DMS 273 treated with DMSO at 0.1 percent for 48 hours (cell line): Measurements from ENCODE around the gene MID1IP1.

Experiments used
- DNase-seq: peaks from one replicate; lab custom pipeline; 2025; lab: John Stamatoyannopoulos, UW

MID1IP1 gene

DNA sequence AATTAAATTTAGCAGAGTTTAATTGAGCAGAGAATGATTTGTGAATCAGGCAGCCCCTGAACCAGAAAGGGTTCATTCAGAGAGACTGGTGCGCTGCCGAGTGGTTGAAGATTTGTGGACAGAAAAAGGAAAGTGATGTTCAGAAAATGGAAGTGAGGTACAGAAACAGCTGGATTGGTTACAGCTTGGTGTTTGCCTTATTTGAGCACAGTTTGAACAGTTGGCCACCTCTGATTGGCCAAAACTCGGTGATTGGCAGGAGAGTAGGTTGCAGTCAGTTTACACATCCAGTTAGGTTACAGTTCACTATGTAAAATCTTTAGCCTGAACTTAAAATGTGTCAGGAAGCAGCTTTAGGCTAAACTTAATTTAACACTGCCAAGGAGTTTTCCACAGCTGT is 14.9 kb downstream of the MID1IP1 start:
- DNase-seq, result no peak

DNA sequence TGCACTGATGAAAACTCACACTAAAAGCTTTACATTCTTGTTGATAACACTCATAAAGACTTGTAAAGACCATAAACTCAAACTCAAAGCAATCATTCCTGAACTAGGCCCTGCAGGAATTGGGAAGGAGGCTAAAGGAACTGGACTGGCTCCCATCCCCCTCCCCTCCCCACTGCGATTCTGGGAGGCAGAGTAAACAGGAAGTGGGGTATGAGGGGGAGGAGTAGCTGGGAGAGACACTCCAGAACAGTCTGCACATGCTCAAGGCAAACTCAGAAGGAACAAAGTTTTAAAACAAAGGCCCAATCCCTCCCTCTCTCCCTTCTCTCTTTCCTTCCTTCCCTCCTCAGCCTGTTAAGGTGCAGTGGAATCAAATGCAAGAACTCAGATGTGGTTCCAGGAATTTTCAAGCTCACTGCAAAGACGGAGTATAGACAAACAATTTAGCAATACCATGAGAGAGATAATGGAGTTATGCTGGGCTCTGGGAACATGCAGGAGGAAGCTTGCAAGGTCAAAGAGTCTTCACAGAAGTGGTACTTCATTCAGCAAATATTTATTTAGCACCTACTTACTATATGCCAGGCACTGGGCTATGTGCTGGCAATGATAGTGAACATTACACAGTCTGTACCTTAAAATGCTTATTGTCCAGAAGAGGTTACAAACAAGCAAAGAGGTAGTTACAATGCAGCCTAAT is 15.9 kb downstream of the MID1IP1 start:
- DNase-seq, result no peak

DNA sequence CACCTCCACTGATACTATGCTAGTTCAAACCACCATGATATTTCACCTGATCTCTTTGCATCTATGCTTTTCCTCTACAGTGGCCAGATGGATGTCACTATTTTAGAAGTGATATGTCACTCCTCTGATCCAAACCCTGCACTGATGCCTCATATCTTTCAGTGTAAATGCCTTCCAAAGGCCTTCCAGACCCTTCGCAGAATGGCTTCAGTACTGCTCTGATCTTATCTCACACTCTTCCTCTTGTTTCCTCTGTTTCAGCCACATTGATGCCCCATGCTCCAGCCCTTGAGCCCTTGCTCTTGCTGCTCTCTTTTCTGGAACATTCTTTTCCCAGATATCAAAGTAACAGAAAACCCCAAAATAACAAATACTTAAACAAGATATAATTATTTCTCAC is 17.9 kb downstream of the MID1IP1 start:
- no peak for DNase-seq

DNA sequence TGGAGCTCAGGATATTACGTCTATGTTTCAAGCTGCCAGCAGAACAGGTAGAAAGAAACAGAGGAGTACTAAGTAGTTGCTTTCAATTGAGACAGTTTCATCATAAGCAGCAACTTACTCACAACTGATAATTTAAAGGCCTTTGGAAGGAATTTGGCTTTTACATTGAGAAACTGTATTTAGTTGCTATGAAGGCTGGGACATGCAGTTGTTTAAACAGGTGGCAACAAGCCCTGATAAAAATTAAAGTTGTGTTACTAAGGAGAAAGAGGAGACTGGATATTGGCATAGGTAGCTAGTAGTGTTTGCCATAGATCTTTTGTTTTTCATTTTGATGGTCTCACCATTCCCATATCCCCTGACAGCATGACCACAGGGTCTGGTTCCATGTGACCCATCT is 18.4 kb downstream of the MID1IP1 start:
- no peak for DNase-seq

DNA sequence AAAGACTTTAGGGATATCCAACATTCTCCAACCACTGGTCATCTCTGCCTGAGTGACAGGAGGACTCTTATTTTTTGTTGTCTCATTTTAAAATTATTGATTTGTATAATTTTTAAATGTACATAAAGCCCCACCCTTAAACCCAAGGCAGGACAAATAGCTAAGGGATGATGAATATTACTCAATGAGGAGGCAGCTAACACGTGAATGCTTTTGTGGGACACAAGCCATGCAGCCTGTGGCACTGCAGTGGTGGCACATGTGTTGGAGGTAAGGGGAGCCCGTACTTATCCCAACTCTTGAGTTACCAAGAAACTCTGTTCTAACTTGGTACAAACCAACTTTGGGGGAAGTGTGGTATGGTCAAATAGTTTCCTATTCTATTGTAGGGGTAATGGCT is 19.5 kb downstream of the MID1IP1 start:
- DNase-seq, result no peak

DNA sequence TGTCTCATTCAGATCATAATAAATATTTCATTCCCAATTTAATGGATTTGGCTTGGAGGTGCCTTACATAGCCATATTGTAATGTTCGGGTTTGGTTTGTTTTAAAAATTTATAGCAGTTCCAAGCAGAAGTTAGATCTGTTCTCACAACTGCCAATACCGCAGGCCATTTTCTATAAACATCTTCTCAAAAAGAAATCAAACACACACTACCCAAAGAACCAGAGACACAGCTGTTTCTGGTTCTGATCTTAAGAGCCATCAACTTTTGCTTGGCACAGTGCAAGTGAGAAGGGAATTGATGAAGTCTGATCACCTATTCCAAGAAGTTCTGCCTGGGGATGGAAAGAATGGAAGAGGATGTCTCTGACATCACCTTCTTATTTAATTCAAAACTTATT is 22.9 kb downstream of the MID1IP1 start:
- DNase-seq, result no peak

DNA sequence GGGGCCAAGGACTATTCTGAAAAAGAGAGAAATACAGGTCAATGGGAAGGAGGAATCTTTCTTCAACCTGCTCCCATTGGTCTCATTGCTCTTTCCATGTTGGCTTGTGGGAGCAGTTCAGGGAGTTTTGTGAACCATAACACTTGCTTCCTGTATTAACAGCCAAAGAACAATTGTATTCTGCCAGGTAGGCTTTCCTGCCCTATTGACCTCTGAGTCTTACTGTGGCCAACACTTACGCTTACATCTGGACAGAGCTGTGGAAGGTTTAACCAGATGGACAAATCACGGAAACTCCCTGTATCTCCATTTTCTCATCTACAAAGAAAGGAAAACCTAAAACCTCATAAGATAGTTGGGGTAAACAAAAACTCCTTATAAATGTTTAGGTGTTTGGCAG is 30.7 kb downstream of the MID1IP1 start:
- DNase-seq, result no peak

DNA sequence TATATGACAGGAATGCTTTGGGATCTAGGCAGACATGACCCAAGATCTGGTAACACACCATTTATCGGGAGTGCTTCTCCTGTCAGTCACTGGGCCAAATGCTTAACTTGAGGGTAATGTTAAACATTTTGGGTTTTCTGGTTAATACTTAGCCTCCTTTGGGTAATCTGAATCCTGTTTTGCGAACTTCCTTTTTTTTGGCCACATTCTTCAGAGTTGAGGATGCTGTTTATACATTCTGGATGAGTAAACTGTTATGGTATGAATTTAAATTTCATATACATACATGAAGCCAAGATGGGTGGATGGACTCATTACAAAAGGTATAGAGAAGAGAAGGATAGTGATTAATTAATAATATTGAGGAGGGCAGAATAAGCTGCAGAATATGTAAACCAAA is 36.1 kb downstream of the MID1IP1 start:
- no peak for DNase-seq

DNA sequence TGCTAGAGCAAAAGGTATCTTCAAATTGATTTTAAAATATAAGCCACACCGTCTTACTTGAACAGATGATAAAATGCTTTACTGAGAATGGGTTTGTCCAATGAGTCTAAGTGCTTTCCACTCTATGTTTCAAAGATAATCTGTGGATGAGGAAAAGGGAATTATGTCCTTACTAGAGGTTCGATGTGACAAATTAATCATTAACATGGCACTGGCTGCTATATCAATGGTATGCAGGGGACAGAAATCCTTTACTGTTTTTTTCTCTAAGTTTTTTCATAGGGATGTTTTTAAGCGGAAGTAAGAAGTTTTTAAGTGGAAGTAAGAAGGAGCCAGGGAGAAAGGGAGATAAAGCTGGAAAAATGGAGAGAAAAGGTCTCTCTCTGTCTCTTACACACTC is 38.0 kb downstream of the MID1IP1 start:
- DNase-seq, result no peak

DNA sequence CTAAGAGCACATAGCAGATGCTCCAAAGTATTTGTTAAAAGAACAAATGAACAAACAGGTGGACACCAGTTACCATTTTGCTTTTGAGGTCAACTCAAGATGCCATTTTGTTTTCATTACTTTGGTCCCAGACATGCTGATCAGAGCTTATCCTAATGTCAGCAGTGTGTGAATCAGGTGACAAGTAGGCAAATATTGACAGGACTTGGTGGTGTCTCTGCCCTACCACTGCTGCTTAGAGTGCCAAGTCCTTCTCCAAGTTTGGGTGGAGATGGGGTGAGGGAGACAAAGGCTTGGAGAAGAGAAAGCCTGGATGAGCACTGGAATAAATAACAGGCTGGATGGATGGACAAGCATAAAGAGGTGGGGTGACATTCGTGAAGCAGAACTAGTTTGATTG is 38.7 kb downstream of the MID1IP1 start:
- DNase-seq, result no peak

DNA sequence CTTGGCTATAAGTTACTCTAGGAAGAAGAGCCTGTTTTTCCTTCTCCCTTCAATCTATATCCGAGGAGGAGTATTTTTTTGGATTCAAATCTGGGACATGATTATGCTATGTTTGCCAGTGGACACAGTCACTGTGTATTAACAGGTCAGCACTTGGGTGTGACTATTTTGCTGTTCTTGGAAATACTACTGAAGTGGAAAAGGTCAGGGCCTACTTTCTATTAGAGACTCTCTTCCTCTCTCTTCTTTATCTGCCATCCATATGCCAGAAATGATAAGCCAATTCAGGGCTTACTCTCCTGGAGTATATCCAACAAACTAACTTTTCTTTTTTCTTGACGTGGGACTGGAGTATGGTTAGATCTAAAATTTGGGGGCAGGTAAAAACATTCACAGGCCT is 40.5 kb downstream of the MID1IP1 start:
- no peak for DNase-seq

DNA sequence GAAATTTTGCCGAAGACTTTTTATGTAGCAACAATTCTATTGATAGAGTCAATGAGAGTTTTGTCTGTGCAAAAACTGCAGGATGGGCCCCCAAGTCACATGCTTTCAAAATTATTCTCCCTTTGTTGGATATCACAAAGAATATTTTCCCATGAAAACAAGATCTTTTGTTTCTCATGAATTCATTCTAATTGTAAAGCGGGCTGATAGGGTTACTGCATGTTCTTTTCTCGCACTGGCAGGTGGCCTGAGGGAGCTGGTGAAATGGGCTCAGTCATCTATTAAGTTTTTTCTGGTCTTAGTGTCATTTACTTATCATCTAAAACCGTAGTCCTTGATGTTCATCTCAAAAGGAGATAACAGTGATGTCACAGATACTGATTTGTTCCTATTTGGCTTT is 44.2 kb downstream of the MID1IP1 start:
- no peak for DNase-seq

DNA sequence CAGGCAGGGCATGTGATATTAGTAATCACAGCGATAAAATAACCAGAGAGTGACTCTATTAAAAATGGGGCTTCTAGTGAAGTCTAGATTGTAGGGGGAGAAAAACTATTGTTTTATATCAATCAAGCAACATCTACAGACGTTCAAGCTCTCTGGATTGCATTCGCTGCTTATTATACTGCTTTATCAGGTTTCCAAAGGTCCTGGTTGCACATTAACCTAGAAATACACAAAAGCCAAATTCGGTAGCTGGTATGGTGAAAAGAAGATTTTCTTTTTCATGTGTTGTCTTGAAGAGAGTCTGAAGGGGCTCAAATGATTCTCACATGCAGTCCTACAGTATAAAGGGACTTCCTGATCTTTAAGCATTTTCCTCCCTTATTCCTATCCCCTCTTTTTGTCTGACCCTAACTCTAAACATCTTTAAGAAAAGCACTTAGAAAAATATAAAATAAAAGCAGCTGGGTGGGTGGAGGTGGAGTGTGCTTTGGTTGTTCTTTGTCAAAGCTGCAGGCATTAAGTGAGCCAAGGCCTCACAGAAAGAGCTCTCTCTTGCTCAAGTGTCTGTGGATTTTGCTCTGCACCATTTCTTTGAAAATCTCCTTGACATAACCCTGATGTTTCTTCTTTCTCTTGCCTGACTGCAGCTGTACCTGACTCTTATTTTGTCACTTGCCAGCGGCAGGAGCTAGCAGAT is 46.1 kb downstream of the MID1IP1 start:
- no peak for DNase-seq

DNA sequence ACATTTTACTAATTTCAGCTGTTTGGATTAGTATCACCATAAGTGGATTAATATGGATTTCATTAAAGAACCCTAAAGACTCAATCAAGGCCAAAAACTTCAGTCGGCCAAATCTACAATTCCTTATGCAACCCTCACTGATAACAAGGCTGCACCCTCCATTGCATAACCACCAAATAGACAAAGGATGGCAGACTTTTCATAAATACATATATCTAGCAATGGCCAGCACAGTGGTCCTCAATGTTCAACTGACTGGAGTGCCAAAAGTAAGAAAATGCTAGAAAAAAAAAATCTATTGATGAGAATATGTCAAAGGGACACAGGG is 46.6 kb downstream of the MID1IP1 start:
- DNase-seq, result no peak

DNA sequence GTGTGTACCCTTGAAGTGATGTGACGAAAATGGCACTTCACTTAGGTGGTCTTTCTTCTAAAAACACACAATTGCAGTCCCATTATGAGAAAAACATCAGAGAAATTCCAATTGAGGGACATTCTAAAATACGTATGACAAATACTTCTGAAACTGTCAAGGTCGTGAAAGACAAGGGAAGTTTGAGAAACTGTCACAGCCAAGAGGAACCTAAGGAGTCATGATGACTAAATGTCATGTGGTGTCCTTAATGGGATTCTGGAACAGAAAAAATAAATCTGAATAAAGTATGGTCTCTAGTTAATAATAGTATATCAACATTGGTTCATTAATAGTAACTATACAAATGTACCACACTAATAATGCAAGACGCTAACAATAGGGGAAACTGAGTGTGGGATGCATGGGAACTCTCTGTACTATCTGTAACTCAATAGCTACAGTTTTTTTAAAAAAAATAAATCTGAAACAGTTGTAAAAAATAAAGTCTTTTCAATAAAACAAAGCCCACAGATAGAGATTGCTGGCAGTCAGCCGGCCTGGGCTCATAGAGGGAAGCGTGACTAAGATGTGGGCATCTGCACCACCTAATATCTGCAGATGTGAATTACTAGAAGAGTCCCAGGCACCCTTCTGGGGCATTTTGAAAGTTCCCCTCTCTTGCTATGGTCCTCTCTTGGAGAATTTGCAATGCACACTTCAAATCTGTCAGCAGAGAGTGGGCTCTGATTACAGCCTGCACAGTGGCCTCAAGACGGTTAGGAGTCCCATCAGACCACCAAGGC is 47.6 kb downstream of the MID1IP1 start:
- no peak for DNase-seq

DNA sequence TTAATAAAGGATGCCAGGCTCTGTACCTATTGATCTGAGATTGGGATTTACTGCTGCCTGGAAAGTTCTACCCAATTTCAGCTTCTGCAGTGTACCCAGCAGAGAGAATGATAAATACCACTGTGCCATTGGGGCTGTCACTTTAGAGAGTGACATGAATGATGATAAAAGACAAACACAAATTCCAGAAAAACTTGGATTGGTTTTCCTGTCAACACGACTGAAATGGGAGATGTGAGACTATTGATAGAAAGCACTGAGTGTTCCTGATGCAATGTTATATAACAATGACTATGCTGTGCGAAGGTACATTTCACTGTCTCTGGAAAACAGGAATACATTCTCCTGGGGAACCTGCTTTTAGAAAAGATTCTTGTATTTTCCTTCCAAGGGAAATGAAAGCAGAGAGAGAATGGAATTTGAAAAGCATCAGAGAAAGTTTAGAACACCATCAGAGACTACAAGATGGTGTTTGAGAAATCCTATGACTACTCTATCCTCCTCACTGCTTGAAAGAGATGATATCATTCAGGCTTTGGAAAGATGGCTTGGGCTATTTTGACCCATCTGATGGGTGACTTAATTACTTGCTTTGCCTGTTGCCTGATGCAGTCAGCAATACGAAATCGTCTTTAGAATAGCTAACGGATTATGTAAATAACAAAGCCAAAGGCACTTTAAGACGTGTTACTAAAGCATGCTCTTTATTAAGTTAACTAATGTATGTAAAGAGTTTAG is 49.7 kb downstream of the MID1IP1 start:
- DNase-seq, result no peak

DNA sequence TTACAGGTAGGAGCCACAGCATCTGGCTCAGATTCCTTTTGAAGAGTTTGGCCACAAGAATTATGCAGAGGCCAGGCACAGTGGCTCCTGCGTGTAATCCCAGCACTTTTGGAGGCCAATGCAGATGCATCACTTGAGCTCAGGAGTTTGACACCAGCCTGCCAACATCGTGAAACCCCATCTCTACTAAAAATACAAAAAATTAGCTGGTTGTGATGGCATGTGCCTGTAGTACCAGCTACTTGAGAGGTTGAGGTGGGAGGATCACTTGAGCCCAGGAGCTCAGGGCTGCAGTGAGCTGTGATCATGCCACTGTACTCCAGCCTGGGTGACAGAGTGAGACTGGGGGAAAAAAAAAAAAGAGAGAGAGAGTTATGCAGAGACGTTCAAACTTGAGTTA is 53.0 kb downstream of the MID1IP1 start:
- DNase-seq, result no peak
